Astrocyte (in vitro differentiated cells and primary cell): ENCODE results near the gene ATP11A.
"Not testable (repeated sequence)": the region's sequence is repeated elsewhere in the genome, so short reads cannot be mapped to it uniquely, and the experiment has no call there.

Experiments used
- EZH2 ChIP-seq: IDR thresholded peaks from 2 replicates; pipeline ENCODE4 v1.6.1; 2012; ENCODE audit warnings: mild to moderate bottlenecking, low read length, inconsistent platforms; ENCODE audit not compliant: insufficient read depth
- TF ChIP-seq, protein P1 (sequence below): IDR thresholded peaks from 2 replicates; pipeline ENCODE4 v1.5.1; 2011; ENCODE audit warnings: low read depth, mild to moderate bottlenecking, inconsistent platforms, low read length, moderate library complexity; ENCODE audit not compliant: insufficient read depth

DNA sequence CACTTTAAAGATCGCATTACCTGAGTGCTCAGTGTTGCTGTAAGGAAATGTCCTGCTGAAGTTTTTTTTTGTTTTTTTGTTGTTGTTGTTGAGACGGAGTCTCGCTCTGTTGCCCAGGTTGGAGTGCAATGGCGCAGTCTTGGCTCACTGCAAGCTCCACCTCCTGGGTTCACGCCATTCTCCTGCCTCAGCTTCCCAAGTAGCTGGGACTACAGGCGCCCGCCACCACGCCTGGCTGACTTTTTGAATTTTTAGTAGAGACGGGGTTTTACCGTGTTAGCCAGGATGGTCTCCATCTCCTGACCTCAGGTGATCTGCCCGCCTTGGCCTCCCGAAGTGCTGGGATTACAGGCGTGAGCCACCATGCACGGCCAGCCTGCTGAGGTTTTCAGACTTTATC, 175.6 kb downstream of the ATP11A start:
- TF ChIP-seq, protein P1, sequence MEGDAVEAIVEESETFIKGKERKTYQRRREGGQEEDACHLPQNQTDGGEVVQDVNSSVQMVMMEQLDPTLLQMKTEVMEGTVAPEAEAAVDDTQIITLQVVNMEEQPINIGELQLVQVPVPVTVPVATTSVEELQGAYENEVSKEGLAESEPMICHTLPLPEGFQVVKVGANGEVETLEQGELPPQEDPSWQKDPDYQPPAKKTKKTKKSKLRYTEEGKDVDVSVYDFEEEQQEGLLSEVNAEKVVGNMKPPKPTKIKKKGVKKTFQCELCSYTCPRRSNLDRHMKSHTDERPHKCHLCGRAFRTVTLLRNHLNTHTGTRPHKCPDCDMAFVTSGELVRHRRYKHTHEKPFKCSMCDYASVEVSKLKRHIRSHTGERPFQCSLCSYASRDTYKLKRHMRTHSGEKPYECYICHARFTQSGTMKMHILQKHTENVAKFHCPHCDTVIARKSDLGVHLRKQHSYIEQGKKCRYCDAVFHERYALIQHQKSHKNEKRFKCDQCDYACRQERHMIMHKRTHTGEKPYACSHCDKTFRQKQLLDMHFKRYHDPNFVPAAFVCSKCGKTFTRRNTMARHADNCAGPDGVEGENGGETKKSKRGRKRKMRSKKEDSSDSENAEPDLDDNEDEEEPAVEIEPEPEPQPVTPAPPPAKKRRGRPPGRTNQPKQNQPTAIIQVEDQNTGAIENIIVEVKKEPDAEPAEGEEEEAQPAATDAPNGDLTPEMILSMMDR: not testable (repeated sequence)
- not testable (repeated sequence) for TF ChIP-seq EZH2
